Ectodermal cell (in vitro differentiated cells): ENCODE data around the gene NAB2.

Experiments used
- H3K27ac ChIP-seq: 2 replicates; pipeline ENCODE4 v1.7.0; 2013; ENCODE audit warnings: mild to moderate bottlenecking, low read depth, low read length; ENCODE audit not compliant: insufficient read depth, poor library complexity, severe bottlenecking
- H3K27me3 ChIP-seq: 2 replicates; pipeline ENCODE4 v1.7.0; 2013; ENCODE audit warnings: mild to moderate bottlenecking, low read length; ENCODE audit not compliant: insufficient read depth, control insufficient read depth, poor library complexity, severe bottlenecking
- H3K36me3 ChIP-seq: one replicate; pipeline ENCODE4 v1.7.0; 2013; ENCODE audit warnings: low read length; ENCODE audit not compliant: control insufficient read depth, insufficient read depth
- H3K4me1 ChIP-seq: one replicate; pipeline ENCODE4 v1.7.0; 2013; ENCODE audit warnings: low read length; ENCODE audit not compliant: control insufficient read depth, insufficient read depth
- H3K4me3 ChIP-seq: 2 replicates; pipeline ENCODE4 v1.7.0; 2013; ENCODE audit warnings: low read depth, low read length, control low read depth; ENCODE audit not compliant: insufficient read depth
- H3K9me3 ChIP-seq: 2 replicates; pipeline ENCODE4 v1.7.0; 2013; ENCODE audit warnings: mild to moderate bottlenecking, low read length, moderate library complexity; ENCODE audit not compliant: control insufficient read depth
- WGBS, 2 experiments: methylation state at CpG; one replicate each; pipeline ENCODE4 v1.1.7; 2013; ENCODE audit warnings: missing lambda C conversion rate in 2 of 2; 5-methylcytosine and 5-hydroxymethylcytosine counted together

Gene NAB2

DNA sequence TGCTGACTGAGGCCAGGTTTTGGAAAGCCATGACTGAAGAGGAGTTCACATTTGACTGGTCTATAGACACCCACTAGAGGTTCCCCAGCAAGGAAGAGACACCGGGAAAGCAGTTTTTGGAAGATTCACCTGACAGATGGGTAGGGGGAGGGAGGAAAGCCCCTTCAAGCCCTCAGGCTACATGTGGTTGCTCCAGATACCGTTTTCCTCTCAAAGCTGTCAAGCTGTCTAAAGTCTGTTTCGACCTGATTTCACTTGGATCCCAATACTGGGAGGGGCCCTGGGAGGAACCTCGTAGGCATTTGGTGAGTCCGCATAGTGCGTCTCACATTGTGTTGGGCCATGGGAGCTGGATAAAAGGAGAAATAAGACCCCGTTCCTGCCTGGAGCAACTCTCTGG lies 37.6 kb downstream of the NAB2 start:
- H3K36me3 ChIP-seq = no peaks in the 10 kb centered on the region
- WGBS, 2 experiments = 70 to 77% methylated on average over 7 of the region's 7 CpGs
- H3K9me3 ChIP-seq = no peaks in the 10 kb centered on the region
- H3K4me1 ChIP-seq = peaks cover 25% of the 10 kb centered on the region
- no peaks in the 10 kb centered on the region for H3K27me3 ChIP-seq
- H3K4me3 ChIP-seq = peak overlapping the region; percentile 84
- H3K27ac ChIP-seq = no peak overlapping the region

DNA sequence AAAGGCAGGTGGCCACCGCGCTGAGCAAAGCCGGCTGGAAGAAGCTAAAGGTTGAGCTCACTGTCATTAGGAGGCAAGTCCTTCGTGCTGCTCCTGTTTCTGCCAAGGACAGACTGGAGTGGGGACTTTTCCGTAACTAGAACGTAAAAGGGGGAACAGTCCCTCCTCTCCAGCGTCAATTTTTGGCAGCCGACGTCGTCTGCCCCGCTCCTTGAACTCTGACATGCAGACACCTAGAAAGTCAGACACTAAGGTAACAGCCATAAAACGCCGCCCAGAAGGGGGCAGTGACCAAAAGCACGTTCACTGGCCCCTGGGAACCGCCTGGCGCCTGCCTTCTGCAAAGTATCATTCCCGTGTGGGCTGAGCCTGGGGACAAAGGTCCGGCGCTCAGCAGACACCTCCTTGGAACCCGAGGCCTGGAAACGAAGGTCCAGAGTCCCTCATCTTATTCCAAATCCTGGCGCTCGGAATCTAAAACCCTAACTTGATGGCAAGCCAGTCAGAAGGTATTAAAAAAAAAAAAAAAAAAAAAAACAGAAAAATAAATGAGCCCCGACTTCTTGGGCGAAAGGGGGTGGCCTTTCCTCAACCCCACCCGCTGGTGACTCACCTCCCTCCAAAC lies 38.3 kb downstream of the NAB2 start:
- Histone ChIP-seq H3K27ac (no peak overlapping the region), H3K4me1 (peaks cover 32% of the 10 kb centered on the region), H3K4me3 (peak overlapping the region; percentile 84), H3K36me3 (no peaks in the 10 kb centered on the region), H3K9me3 (no peaks in the 10 kb centered on the region), H3K27me3 (no peaks in the 10 kb centered on the region)
- 13% methylated on average over 26 of the region's 26 CpGs for WGBS, 2 experiments

DNA sequence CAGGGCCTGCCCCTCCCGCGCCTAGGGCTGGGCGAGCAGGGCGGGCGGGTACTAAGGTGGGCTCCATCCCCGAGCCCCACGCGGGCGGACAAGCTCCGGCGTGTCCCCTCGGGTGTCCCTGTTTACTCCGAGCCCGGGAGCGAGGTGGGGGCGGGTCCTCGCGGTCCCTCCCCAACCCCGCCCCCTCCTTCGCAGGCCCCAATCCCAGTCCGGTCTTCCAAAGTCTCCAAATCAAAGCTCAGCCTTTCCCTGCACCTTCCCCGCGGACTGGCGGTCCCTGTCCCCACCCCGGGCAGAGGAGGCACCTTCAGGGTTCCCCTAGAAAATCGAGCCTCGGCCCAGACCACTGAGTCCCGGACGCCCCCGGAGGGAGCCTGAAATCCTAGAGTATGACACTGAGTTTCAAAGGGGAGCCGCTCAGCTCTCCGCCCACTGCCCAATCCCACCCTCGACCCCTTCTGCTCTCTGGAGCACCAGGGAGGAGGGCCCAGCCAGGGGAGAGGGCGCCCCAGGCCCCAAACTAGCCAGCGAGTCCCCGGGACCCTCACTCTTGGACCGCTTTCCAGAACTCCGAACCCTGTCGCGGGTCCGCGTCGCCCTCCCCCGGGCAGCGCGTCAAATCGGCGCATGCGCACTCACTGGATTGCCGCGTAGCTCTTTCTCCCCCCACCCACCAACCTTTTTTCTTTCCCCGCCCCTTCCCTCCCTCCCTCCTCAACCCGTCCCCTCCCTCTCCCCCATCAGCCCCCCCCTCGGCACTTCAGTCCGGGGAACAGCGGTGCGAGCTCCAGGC lies 39.0 kb downstream of the NAB2 start, which contains the start of gene LRP1:
LRP1 (plus strand) TSS at position 758 of the 793 bp plus-strand sequence. CDS start 482 bp downstream, outside the sequence.
- Histone ChIP-seq H3K27ac (peak within 1 kb of the TSS; percentile 74), H3K36me3 (no peaks in the 10 kb centered on the region), H3K4me3 (peak within 1 kb of the TSS; percentile 84), H3K27me3 (no peaks in the 10 kb centered on the region), H3K9me3 (no peaks in the 10 kb centered on the region), H3K4me1 (peaks cover 39% of the 10 kb centered on the region)
- WGBS, 2 experiments = 0% methylated on average over 51 to 56 of the region's 57 CpGs

DNA sequence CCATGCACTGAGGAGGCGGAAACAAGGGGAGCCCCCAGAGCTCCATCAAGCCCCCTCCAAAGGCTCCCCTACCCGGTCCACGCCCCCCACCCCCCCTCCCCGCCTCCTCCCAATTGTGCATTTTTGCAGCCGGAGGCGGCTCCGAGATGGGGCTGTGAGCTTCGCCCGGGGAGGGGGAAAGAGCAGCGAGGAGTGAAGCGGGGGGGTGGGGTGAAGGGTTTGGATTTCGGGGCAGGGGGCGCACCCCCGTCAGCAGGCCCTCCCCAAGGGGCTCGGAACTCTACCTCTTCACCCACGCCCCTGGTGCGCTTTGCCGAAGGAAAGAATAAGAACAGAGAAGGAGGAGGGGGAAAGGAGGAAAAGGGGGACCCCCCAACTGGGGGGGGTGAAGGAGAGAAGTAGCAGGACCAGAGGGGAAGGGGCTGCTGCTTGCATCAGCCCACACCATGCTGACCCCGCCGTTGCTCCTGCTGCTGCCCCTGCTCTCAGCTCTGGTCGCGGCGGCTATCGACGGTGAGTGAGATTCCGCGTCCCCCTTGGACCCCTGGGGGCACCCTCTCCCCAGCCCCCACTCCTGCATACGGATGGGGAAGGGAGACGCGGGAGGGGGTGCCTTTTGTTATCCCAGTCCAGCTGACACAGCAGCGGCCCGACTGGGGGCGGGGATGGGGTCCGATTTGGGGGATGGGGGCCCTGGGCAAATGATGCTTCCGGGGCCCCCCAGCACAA lies 39.8 kb downstream of the NAB2 start:
- peak overlapping the region; percentile 60 for H3K27ac ChIP-seq
- peak overlapping the region; percentile 84 for H3K4me3 ChIP-seq
- no peaks in the 10 kb centered on the region for H3K27me3 ChIP-seq
- WGBS, 2 experiments = 0 to 1% methylated on average over 30 to 32 of the region's 35 CpGs
- H3K4me1 ChIP-seq = peaks cover 45% of the 10 kb centered on the region
- no peaks in the 10 kb centered on the region for H3K9me3 ChIP-seq
- H3K36me3 ChIP-seq = no peaks in the 10 kb centered on the region

DNA sequence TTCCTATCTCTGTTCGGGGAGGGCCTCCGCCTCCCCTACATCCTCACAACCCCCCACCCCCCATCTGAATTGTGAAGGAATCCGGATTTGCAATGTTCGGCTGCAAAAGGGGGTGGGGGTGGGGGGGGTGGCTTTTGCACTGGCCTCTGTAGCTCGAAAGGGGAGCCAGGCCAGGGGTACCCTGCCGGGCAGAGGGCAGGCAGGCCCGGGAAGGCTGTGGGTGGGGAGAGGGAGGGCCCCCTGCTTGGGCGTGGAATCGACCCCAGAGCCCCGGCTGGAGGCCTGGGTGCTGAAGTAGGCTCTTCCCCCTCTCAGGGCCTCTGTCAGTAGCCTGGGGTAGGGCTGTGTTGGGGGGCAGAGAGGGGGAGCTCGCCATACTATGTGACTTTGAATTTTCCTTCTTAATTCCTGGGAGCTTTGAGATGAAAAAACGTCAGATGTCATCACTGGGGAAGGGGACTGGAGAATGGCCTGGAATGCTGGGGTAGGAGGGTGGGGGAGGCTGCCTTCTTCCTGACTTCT lies 40.5 kb downstream of the NAB2 start:
- H3K9me3 ChIP-seq = no peaks in the 10 kb centered on the region
- H3K36me3 ChIP-seq = no peaks in the 10 kb centered on the region
- peak overlapping the region; percentile 84 for H3K4me3 ChIP-seq
- no peak overlapping the region for H3K27ac ChIP-seq
- H3K27me3 ChIP-seq = no peaks in the 10 kb centered on the region
- peaks cover 48% of the 10 kb centered on the region for H3K4me1 ChIP-seq
- WGBS, 2 experiments = 1 to 2% methylated on average over 10 to 11 of the region's 12 CpGs

DNA sequence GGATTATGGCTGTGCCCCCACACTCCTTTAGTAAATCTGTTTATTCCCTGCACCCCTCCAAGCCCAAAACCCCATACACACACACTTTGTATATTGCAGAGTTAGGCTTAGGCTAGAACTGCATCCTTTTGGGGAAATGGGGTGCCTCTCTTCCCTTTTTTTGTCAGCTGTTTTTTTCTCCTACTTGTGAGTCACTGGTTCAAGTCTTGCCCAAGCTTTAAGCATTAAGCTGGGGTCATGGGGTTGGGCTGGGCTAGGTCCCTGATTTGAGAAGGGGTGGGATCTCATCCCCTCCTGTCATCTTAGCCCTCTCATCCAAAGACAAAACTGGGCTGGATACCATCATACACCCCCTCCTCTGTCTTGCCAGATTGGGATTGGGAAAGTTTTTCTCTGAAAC lies 41.0 kb downstream of the NAB2 start:
- Histone ChIP-seq H3K36me3 (no peaks in the 10 kb centered on the region), H3K27ac (no peak overlapping the region), H3K4me1 (peaks cover 49% of the 10 kb centered on the region), H3K4me3 (peak overlapping the region; percentile 84), H3K27me3 (no peaks in the 10 kb centered on the region), H3K9me3 (no peaks in the 10 kb centered on the region)

DNA sequence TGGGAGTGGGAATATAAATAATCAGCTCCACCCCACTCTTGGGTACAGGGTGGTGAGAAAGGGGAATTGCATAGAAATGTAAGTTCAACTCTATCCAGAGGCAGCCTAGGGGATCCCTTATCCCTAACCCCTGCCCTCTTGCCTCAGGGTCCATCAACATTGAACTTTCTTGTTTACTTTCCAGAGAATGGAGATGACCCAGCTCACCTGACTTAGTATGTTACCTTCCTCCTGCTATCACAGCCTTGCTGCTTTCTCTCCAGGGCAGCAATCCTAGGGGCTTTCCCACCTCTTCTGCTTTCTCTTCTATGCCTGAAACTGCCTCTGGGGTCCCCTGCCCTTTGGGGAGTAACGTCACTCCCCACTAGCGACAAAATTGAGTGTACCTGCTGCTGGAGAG lies 42.0 kb downstream of the NAB2 start:
- H3K27ac ChIP-seq = no peak overlapping the region
- no peak overlapping the region for H3K4me3 ChIP-seq
- no peaks in the 10 kb centered on the region for H3K9me3 ChIP-seq
- peaks cover 59% of the 10 kb centered on the region for H3K4me1 ChIP-seq
- no peaks in the 10 kb centered on the region for H3K27me3 ChIP-seq
- no peaks in the 10 kb centered on the region for H3K36me3 ChIP-seq
- 87 to 92% methylated on average over 2 of the region's 2 CpGs for WGBS, 2 experiments

DNA sequence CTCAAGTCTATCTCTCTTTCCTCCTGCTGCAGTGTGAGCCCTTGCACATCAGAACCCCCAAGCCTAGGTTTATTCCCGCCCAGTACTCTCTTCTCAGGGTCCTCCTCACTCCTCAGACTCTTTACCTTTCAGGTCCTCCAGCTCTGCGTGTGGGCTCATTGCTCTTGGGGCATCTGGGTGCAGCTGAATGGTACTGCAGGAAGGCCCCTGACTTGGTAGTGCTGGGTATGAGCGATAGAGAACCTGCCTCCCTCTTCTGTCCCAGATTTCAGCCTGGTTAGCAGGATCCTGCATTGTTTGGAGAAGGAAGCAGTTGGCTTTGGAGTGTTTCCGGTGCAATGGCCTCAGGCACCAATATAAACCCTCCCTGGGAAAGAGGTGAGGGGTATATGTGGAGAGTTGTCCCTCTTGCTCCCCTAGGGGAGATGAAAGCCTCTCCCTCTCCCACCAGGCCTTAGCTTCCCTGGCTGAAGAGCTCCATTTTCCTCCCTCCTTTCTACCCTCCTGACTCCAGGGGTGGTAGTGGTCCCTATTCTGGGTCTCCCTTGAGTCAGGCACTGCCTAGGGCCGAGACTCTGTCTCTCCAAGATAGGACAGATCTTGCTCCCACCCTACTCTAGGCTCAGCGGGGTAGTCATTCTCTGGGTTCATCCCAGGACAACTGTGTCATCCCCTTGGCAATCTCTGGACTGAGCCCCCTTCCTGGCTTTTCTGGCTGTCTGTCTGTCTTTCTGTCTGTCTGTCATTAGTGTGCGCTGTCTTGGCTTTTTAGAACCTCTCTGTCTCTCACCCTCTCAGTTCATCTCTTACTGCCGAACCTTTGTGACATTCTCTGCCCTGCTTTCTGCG lies 43.2 kb downstream of the NAB2 start:
- H3K4me1 ChIP-seq = peaks cover 54% of the 10 kb centered on the region
- H3K4me3 ChIP-seq = no peak overlapping the region
- H3K36me3 ChIP-seq = no peaks in the 10 kb centered on the region
- H3K27ac ChIP-seq = no peak overlapping the region
- WGBS, 2 experiments = 79 to 82% methylated on average over 9 of the region's 9 CpGs
- no peaks in the 10 kb centered on the region for H3K27me3 ChIP-seq
- no peaks in the 10 kb centered on the region for H3K9me3 ChIP-seq

DNA sequence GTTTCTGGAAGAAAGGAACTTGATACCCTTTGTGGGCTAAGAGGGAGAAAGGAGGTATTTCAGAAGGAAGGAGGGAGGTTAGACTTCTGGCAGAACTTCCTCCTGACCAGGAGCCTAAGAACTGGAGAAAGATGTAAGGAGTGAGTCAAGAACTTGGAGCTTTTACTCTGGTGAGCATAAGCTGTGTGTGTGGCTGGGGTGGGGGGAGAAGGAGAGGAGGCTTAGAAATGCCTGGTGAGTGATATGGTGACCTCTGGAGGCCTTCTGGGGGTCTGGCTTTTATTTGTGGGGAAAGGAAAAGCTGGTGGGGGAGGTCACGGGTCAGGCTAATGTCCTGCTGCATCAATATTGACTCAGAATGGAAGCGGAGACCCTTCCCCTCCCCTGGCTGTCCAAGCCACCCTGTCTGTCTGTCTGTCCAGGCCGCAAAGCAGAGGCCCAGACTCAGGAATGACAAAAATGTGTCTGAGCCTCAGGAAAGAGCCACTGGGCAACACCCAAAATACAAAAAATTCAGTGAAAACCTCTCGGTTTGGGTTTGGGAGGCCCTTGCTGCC lies 44.2 kb downstream of the NAB2 start:
- no peaks in the 10 kb centered on the region for H3K9me3 ChIP-seq
- H3K36me3 ChIP-seq = no peaks in the 10 kb centered on the region
- no peak overlapping the region for H3K4me3 ChIP-seq
- no peaks in the 10 kb centered on the region for H3K27me3 ChIP-seq
- H3K4me1 ChIP-seq = peaks cover 53% of the 10 kb centered on the region
- H3K27ac ChIP-seq = peak overlapping the region; percentile 18
- WGBS, 2 experiments = 38 to 50% methylated on average over 4 of the region's 4 CpGs
